GM21529 (cell line): ENCODE results near the gene SNED1.

ENCODE experiments used
- ATAC-seq: cut with Tn5 transposase; IDR thresholded peaks from one replicate; pipeline ENCODE4 v1.9.1; 2021; ENCODE audit not compliant: unreplicated experiment

The SNED1 gene

DNA sequence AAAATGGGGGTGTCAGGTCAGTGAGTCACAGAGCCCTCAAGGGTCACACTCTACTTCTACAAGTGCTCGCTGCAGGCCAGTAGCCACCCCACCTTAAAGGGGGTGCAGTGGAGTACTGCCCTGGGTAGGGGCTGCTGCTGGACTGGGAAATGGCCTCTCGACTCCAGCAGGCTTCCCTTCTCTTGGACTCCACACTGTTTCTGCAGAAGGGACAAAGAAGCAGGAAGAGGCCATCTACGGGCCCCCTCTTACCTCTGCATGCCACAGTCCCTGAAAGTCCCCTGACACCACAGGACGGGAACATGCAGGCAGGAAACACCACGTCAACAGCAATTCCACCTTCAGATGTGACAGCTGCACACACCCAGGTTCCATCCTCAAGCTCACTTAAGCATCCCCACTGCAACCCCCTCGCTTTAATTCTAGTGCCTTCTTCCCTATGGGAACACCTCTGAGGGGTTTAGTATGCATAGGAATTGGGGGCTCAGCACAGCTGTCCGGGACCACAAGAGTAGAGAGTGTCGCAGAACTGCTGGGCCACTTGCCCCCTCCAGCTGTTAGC lies 22.3 kb downstream of the SNED1 start:
- ATAC-seq: no peak

- ATAC-seq: no peak
Observed at GRCh38 chr2:241025639-241026038, 27.2 kb downstream of the SNED1 start.

GRCh38 chr2:241029599-241030332 lies 31.3 kb downstream of the SNED1 start:
- ATAC-seq: no peak

DNA sequence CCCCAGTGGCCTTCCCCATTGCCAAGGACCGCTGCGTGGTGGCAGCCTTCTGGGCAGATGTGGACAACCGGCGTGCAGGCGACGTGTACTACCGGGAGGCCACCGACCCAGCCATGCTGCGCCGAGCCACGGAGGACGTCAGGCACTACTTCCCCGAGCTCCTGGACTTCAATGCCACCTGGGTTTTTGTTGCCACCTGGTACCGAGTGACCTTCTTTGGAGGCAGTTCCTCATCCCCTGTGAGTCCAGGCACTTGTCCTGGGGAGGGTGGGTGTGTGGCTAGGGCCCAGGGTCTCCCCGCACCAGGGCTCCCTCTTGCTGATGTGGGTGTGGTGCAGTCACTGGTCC lies 31.9 kb downstream of the SNED1 start:
- no peak for ATAC-seq

DNA sequence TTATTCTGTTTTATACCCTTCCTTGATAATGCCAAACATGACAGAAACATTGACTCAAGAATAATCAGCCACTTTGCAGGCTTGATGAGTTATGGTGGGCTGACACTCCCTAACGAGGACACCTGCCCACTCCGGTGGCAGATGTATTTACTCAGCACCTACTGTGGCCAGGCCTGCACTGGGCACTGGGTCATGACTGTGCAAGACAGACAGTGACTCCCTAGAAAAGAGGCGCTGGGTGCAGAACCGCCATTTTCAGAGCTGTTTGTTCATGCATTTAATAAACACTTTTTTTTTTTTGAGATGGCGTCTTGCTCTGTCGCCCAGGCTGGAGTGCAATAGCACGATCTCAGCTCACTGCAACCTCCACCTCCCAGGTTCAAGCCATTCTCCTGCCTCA lies 32.5 kb downstream of the SNED1 start:
- no peak for ATAC-seq

DNA sequence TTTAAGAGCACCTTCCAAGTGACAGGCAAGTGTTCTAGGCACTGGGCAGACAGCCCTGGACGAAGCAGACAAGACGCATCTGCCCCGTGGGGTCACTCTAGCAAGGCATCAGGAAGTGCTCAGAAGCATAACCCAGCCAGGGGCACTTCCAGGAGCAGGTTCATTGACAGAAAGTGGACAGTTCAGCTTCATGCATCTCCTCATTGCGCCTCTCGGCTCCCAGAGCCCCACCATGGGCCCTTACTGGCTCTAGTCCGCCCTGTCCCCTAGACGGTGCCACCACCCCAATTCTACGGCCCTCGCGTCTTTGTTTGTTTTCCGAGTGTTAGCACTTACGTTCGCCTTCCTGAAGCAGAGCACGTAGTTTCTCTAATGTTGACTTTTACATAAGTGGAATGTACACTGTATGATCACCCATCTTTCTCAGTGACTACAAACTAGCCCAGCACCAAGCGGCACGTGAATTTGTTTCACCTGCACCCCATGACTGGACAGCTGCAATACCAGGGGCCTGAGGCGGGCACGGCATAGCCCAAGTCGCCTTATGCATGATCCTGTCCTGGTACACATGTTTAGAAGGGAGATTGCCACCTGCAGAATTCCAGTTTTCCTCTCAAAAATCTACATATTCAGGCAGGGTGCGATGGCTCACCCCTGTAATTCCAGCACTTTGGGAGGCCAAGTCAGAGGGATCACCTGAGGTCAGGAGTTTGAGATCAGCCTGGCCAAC lies 33.2 kb downstream of the SNED1 start:
- ATAC-seq: no peak

DNA sequence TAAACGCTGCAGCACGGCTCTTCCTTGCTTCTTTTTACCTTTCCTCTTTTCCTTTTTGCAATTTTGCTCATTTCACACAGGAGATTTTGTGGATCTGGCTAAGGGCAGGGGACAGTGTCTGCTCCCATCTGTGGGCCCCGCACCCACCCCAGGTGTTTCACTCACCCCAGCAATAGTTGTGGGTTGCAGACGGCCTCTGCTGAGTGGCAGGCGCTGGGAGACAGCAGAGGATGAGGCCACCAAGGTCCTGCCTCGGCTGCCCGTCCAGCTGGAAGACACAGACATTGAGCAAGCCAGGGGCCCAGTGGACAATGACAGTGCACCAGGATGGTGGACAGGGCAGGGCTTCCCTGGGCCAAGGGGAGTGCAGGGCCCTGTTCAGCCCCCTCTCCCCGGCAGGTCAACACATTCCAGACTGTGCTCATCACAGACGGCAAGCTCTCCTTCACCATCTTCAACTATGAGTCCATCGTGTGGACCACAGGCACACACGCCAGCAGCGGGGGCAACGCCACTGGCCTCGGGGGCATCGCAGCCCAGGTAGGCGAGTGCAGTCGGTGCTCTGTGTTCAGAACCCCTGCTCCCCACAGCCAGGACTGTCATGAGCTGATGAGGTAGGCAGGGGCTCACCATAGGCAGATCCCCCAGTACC lies 35.0 kb downstream of the SNED1 start:
- ATAC-seq: no peak

GRCh38 chr2:241033994-241034393 lies 35.6 kb downstream of the SNED1 start:
- ATAC-seq: no peak

GRCh38 chr2:241034490-241035141 lies 36.2 kb downstream of the SNED1 start:
- no peak for ATAC-seq

- ATAC-seq: no peak
Observed at GRCh38 chr2:241035142-241035817, 36.9 kb downstream of the SNED1 start.

- ATAC-seq: no peak
Observed at GRCh38 chr2:241035818-241036396, 37.5 kb downstream of the SNED1 start.

GRCh38 chr2:241036397-241036963 lies 38.1 kb downstream of the SNED1 start:
- peak; percentile 73 for ATAC-seq

- ATAC-seq: peak; percentile 46
Observed at GRCh38 chr2:241036964-241037421, 38.6 kb downstream of the SNED1 start.

GRCh38 chr2:241037498-241037897 lies 39.1 kb downstream of the SNED1 start:
- ATAC-seq: no peak

DNA sequence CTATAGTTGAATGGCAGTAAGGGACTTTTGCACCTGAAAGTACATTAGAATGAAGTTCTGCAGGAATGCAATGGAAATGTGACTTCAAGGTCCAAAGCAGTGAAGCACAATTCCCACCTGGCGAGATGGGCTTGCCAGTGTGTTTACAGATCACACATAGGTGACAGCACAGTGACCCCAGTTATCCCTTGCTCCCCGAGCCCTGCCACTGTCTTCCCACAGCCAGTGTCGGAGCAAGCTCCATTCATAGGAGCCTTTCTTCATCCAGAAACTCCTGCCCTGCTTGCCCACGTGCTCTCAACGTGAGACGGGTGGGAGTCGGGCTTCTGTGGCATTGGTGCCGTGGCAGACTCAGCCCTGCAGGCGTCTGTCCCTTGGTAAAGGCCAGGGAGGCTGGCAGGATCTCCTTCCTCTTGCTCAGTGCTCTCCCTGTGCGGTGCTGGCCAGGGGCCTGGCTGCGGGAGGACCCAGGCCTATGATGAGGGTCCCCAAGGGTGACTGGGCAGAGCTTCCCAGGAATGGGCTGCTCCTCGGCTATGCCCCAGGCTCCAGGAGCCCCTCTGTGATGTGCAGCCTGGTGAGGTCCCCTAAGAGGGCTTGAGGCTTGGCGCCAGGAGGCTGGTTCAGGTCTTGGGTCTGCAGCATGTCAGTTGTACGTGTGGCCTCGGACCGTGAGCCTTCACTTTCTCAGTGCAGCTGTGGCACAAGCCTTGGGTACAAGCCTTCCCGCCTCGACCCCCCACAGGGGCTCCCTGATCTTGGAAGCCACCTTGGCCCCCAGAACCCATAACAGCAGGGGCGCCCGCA lies 40.2 kb downstream of the SNED1 start:
- no peak for ATAC-seq

DNA sequence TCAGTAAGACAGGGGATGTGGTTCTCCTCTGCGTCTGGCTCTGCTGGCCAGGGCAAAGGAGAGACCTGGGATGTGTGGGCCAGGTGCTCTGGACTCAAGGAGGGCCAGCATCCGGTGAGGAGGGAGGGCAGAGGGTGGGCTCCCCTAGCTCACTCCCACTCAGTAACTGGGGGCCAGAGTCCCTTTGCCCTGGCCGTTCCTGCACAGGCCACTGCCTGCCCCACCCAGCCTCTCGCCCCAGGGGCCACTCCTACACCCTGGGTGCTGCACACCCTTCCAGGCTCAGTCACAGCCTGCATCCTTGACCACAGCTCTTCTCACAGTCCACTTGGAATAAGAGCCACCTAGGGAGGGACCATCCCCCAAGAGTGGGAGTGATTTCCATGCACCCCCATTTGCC lies 41.0 kb downstream of the SNED1 start:
- ATAC-seq: no peak

- no peak for ATAC-seq
Observed at GRCh38 chr2:241040081-241040803, 41.8 kb downstream of the SNED1 start.

DNA sequence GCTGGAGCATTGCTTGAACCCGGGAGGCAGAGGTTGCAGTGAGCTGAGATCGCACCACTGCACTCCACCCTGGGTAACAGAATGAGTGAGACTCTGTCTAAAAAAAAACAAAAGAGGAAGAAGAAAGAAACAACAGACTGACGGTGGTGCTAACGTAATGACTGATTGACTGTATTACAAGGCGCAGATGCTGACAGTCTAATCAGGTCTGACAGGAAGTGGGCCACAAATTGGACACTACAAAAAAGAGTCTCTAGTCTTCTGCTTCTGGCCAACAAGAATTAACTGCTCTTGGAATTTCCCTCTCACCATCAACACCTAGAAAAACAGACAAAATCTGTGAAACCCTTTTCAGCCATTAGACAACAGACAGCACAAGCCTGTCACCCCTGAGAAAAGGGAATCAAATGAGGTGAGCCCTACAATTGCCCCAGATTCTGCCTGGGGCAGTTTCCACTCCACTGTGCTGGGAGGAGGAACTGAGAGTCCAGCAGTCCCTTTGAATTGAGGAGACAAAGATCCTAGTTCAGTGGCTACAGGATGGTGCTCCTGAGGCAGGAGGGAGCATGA lies 43.3 kb downstream of the SNED1 start:
- peak; percentile 62 for ATAC-seq
